AG04450 (cell line): ENCODE results near the gene ADPRHL1. TPM values are rescaled to one million over a fixed set of nuclear protein-coding genes. Genes with fewer than 3 reads are reported as not detected.
"Not testable (repeated sequence)": the region's sequence is repeated elsewhere in the genome, so short reads cannot be mapped to it uniquely, and the experiment has no call there.

Experiments used
- CTCF ChIA-PET: fragments of 300-600, 350-600 bp; formaldehyde crosslinking; extraction: SDS; loops from one replicate; lab custom pipeline; 2022; ENCODE audit warnings: antibody characterized with exemption, inconsistent platforms; lab: Charles Lee
- POLR2A ChIA-PET: fragments of 350-600 bp; formaldehyde crosslinking; extraction: SDS; loops from one replicate; lab custom pipeline; 2021; ENCODE audit warnings: antibody characterized with exemption, inconsistent platforms; lab: Yijun Ruan, JAX
- DNase-seq: peaks from one replicate; pipeline ENCODE4 v3.0.0-alpha.2; 2011; ENCODE audit warnings: low read depth, low spot score
- H3K27ac ChIP-seq: one replicate; pipeline ENCODE4 v1.5.1; 2012; ENCODE audit warnings: low read depth, low read length, control low read depth
- H3K27me3 ChIP-seq: one replicate; pipeline ENCODE4 v1.6.0; 2012; ENCODE audit warnings: low read length; ENCODE audit not compliant: control insufficient read depth, insufficient read depth
- H3K4me3 ChIP-seq: 2 replicates; pipeline ENCODE4 v1.5.1; 2011; ENCODE audit warnings: mild to moderate bottlenecking, low read depth, low read length, control low read depth
- H3K9me3 ChIP-seq: 2 replicates; pipeline ENCODE4 v1.5.1; 2012; ENCODE audit warnings: low read length; ENCODE audit not compliant: control insufficient read depth, insufficient read depth
- CTCF ChIP-seq: IDR thresholded peaks from 2 replicates; pipeline ENCODE4 v1.5.1; 2011; ENCODE audit warnings: low read depth, low read length, control low read depth, inconsistent platforms
- polyA plus RNA-seq: library from polyadenylated mRNA; depleted of rRNA; stranded (reverse); fragments of >200 nt; gene quantifications from 2 replicates; pipeline ENCODE4 v1.2.3, GENCODE V29; 2011

ADPRHL1 gene
- polyA plus RNA-seq, 1 experiment = 0.35 TPM

DNA sequence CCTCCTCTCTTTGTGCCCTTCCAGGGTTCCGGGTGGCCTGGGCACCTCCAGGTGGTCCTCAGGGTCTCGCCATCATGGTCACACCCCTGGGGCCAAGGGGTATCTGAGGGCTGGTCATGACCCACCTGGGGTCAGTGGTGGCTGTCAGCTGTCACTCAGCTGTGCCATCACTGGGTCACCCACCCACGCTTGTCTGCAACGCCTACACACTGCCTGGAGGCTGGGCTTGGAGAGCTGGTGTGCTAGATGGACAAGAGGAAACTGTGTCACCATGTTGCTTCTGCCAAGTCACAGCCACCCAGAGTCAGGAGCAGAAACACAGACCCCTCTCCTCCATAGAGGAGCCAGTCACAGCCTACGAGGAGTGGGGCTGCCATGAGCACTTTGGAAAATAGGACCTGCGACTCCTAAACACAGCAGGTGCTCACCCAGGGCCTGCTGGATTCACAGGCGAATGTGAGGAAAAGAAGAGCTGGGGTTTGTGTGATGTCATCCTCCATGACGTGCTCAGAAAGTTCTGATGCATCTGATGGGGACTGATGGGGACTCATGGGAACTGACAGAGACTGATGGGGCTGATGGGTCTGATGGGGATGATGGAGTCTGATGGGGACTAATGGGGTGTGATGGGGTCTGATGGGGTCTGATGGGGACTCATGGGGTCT, 78.6 kb downstream of the ADPRHL1 start:
- POLR2A ChIA-PET = no interaction called here

GRCh38 chr13:113373811-113374485, 79.3 kb downstream of the ADPRHL1 start:
- CTCF ChIA-PET = no interaction called here
- no peak for DNase-seq

More for the DNA sequence above, 78.6 kb downstream of the ADPRHL1 start:
- no peak for DNase-seq
- Histone ChIP-seq H3K27me3 (peaks cover 9% of the 10 kb centered on the region), H3K27ac (no peak overlapping the region), H3K9me3 (no peaks in the 10 kb centered on the region; the same call in 1 of the 2 replicates), H3K4me3 (no peak overlapping the region)
- no peak for TF ChIP-seq CTCF
- CTCF ChIA-PET = no interaction called here

DNA sequence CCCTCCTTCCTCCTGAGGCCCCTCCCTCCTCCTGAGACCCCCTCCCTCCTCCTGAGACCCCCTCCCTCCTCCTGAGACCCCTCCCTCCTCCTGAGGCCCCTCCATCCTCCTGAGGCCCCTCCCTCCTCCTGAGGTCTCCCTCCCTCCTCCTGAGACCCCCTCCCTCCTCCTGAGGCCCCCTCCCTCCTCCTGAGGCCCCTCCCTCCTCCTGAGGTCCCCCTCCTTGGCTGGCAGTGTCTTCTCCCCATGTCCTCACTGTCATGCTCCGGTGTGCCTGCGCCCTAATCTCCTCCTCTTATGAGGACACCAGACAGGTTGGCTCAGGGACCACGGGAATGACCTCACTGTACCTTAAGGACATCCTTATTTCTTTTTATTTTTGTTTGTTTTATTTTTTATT, 81.6 kb downstream of the ADPRHL1 start:
- H3K27ac ChIP-seq, POLR2A ChIA-PET, DNase-seq, H3K27me3 ChIP-seq, CTCF ChIA-PET, H3K9me3 ChIP-seq, H3K4me3 ChIP-seq: not testable (repeated sequence)

More at GRCh38 chr13:113373811-113374485, 79.3 kb downstream of the ADPRHL1 start:
- no peak for TF ChIP-seq CTCF
- Histone ChIP-seq H3K4me3 (no peak overlapping the region), H3K9me3 (no peaks in the 10 kb centered on the region; the same call in 1 of the 2 replicates), H3K27ac (no peak overlapping the region), H3K27me3 (peaks cover 6% of the 10 kb centered on the region)
- POLR2A ChIA-PET = no interaction called here

DNA sequence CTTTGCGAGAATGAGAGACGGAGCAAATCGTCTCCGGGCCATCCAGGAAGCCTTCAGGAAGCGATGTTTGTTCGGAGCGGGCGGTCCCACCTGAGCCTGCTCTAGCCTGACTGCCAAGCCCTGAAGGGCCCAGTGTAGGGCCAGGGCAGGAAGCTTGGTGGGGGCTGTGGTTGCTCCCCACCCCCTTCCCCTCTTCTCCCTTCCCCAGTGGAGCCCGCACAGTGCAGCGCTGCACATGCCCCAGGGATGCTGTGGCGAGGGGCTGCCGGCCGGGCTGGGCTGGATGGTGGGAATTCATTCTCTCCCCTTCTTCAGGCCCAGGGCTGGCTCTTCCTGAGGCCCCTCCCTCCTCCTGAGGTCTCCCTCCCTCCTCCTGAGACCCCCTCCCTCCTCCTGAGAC, 82.2 kb downstream of the ADPRHL1 start:
- ChIA-PET POLR2A (no interaction called here), CTCF (no interaction called here)
- Histone ChIP-seq H3K27me3 (peaks cover under 1% of the 10 kb centered on the region), H3K9me3 (no peaks in the 10 kb centered on the region; the same call in 1 of the 2 replicates), H3K27ac (no peak overlapping the region), H3K4me3 (no peak overlapping the region)
- TF ChIP-seq CTCF = no peak
- DNase-seq = no peak

DNA sequence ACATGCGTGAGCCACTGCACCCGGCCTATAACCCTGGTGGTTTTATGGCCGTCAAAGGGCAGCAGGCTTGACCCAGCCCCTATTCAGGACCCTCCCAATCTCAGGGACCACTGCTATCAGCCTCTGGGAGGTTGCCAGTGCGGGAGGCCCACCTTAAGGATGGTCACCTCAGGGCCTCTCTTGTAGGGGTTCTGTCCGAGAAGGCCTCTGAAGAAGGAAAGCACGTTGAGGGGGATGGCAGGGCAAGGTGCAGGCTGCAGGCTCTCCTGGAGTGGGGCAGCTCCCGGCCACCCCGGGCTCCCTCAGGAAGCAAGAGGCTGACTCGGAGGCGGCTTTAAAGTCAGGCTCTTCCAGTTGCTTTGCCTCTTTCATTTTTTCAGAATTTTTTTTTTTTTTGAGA, 83.4 kb downstream of the ADPRHL1 start:
- CTCF ChIA-PET = no interaction called here
- no peaks in the 10 kb centered on the region for H3K27me3 ChIP-seq
- H3K4me3 ChIP-seq = no peak overlapping the region
- H3K9me3 ChIP-seq = peaks cover 2% of the 10 kb centered on the region; the same call in 1 of the 2 replicates
- no peak for DNase-seq
- POLR2A ChIA-PET = no interaction called here
- no peak for TF ChIP-seq CTCF
- H3K27ac ChIP-seq = no peak overlapping the region
